MCF 10A (cell line): ENCODE measurements around the gene LPCAT4. TPM values are rescaled to one million over a fixed set of nuclear protein-coding genes. Genes with fewer than 3 reads are reported as not detected.

Source experiments
- BruUV-seq: library from RNA; stranded (reverse); fragments of 400-500 nt; replicated peaks from 2 replicates; lab custom pipeline; 2021; lab: Mats Ljungman, UMichigan
- CTCF ChIA-PET: fragments of 300-600 bp; sonication (Branson Sonifier 250); formaldehyde crosslinking; extraction: SDS; loops from one replicate; lab custom pipeline; 2021; ENCODE audit warnings: antibody characterized with exemption, inconsistent platforms; lab: Yijun Ruan, JAX
- POLR2A ChIA-PET: fragments of 300-600, 350-650 bp; sonication (Branson Sonifier 250); formaldehyde crosslinking; extraction: SDS; loops from one replicate; lab custom pipeline; 2020; ENCODE audit warnings: antibody characterized with exemption, inconsistent platforms; lab: Yijun Ruan, JAX
- DNase-seq: peaks from one replicate; pipeline ENCODE4 v3.0.0-alpha.2; 2018; ENCODE audit not compliant: unreplicated experiment
- H3K27ac Mint-ChIP-seq: one replicate; pipeline ENCODE4 v1.8.0; 2022; ENCODE audit warnings: mild to moderate bottlenecking, low read depth, mixed read lengths; ENCODE audit not compliant: unreplicated experiment
- H3K27me3 Mint-ChIP-seq: one replicate; pipeline ENCODE4 v1.8.0; 2022; ENCODE audit warnings: mixed read lengths; ENCODE audit not compliant: insufficient read depth, unreplicated experiment
- H3K36me3 Mint-ChIP-seq: one replicate; pipeline ENCODE4 v1.8.0; 2022; ENCODE audit warnings: mild to moderate bottlenecking, moderate library complexity, mixed read lengths; ENCODE audit not compliant: insufficient read depth, unreplicated experiment
- H3K4me1 Mint-ChIP-seq: one replicate; pipeline ENCODE4 v1.8.0; 2022; ENCODE audit warnings: mixed read lengths; ENCODE audit not compliant: insufficient read depth, unreplicated experiment
- H3K4me3 Mint-ChIP-seq: one replicate; pipeline ENCODE4 v1.8.0; 2022; ENCODE audit warnings: mild to moderate bottlenecking, moderate library complexity, mixed read lengths; ENCODE audit not compliant: unreplicated experiment
- H3K9me3 Mint-ChIP-seq: one replicate; pipeline ENCODE4 v1.8.0; 2022; ENCODE audit warnings: mixed read lengths; ENCODE audit not compliant: unreplicated experiment
- CTCF ChIP-seq: fragments of 200-600 bp; IDR thresholded peaks from one replicate; pipeline ENCODE4 v1.8.0; 2022; ENCODE audit warnings: antibody characterized with exemption, mild to moderate bottlenecking; ENCODE audit not compliant: unreplicated experiment
- intact Hi-C: fragments of 100-400 bp; cut with micrococcal nuclease; formaldehyde crosslinking; loops from 2 replicates; pipeline ENCODE4 v1.14.1; 2022
- microRNA-seq: library from miRNA; unstranded; fragments of <30 nt; microRNA quantifications from one replicate; pipeline ENCODE4 v1.2.0, GENCODE V29; 2022
- total RNA-seq: library from RNA; stranded (reverse); gene quantifications from 2 replicates; pipeline ENCODE4 v1.2.3, GENCODE V29; 2022

The LPCAT4 gene
- total RNA-seq, 1 experiment from 2014 or later: 17.4 TPM

GRCh38 chr15:34314491-34315490 lies 52.2 kb downstream of the LPCAT4 start:
- peaks cover 15% of the 10 kb centered on the region for H3K36me3 Mint-ChIP-seq
- BruUV-seq: no TSS peak
- H3K9me3 Mint-ChIP-seq: no peaks in the 10 kb centered on the region
- POLR2A ChIA-PET: no interaction called here
- H3K4me3 Mint-ChIP-seq: no peak overlapping the region
- no peak for TF ChIP-seq CTCF
- DNase-seq: no peak
- H3K27me3 Mint-ChIP-seq: no peaks in the 10 kb centered on the region
- peaks cover 22% of the 10 kb centered on the region for H3K4me1 Mint-ChIP-seq
- CTCF ChIA-PET: interaction anchor here (0.6 to 0.7 kb wide), 3 partner anchors 22 to 236 kb away, joined by 3 to 4 read pairs (median 3); no protein-coding TSS in a partner anchor
- H3K27ac Mint-ChIP-seq: no peak overlapping the region
- intact Hi-C loops: no loop called here

- H3K27me3 Mint-ChIP-seq: no peaks in the 10 kb centered on the region
- CTCF ChIA-PET: no interaction called here
- DNase-seq: no peak
- no peak overlapping the region for H3K4me3 Mint-ChIP-seq
- peaks cover 14% of the 10 kb centered on the region for H3K4me1 Mint-ChIP-seq
- intact Hi-C loops: no loop called here
- H3K9me3 Mint-ChIP-seq: peaks cover 7% of the 10 kb centered on the region
- no peak overlapping the region for H3K27ac Mint-ChIP-seq
- H3K36me3 Mint-ChIP-seq: peaks cover 10% of the 10 kb centered on the region
- no TSS peak for BruUV-seq
- no peak for TF ChIP-seq CTCF
- POLR2A ChIA-PET: no interaction called here
Observed at GRCh38 chr15:34311563-34311962, 55.4 kb downstream of the LPCAT4 start.

Small RNAs within 50 kb of the gene (microRNA-seq; reads per million reads assigned to microRNA genes)
- not detected for gene MIR1233-1

Other genes starting within 250 kb of the LPCAT4 start
- gene KATNBL1, start 157.1 kb downstream of the LPCAT4 start, total RNA-seq: 38.2 and 47.6 TPM in 2 replicates
- 115 and 119 TPM in 2 replicates for gene EMC4, start 142.2 kb downstream of the LPCAT4 start, total RNA-seq
- gene SLC12A6, start 29.4 kb downstream of the LPCAT4 start, total RNA-seq: 11.7 and 15.3 TPM in 2 replicates
- 168 and 187 TPM in 2 replicates for gene NOP10, start 24.1 kb downstream of the LPCAT4 start, total RNA-seq
- not detected in 2 replicates for gene NUTM1, start 23.9 kb downstream of the LPCAT4 start, total RNA-seq
- 173 and 192 TPM in 2 replicates for gene GOLGA8A, start 70.6 kb upstream of the LPCAT4 start, total RNA-seq
- 176 and 233 TPM in 2 replicates for gene GOLGA8B, start 216.5 kb upstream of the LPCAT4 start, total RNA-seq